Stimulated activated CD4-positive, alpha-beta T cell treated with anti-CD3 and anti-CD28 coated beads, TNF-alpha, amount 100 ng/mL, for 4 hours (primary cell): ENCODE measurements around the gene HOXD12.

Experiments used
- DNase-seq, 3 experiments: peaks; one replicate each; pipeline ENCODE4 v3.0.0-alpha.2; 2020; ENCODE audit warnings: low read depth in 3 of 3

Gene HOXD12

GRCh38 chr2:176080540-176081375 is 18.8 kb upstream of the HOXD12 start:
- DNase-seq: no peak

- no peak for DNase-seq
Observed at GRCh38 chr2:176081376-176081836, 18.2 kb upstream of the HOXD12 start.

- no peak for DNase-seq
Observed at GRCh38 chr2:176081837-176082524, 17.6 kb upstream of the HOXD12 start.

GRCh38 chr2:176082525-176082823 is 17.1 kb upstream of the HOXD12 start:
- DNase-seq: no peak

GRCh38 chr2:176082824-176083751 is 16.5 kb upstream of the HOXD12 start:
- no peak for DNase-seq

- no peak for DNase-seq
Observed at GRCh38 chr2:176083796-176084261, 15.8 kb upstream of the HOXD12 start, which contains the start of gene EVX2. TSS of gene EVX2 (minus strand) at chr2:176083962. CDS start at chr2:176083776, 186 bp downstream.

GRCh38 chr2:176084611-176085119 is 14.9 kb upstream of the HOXD12 start:
- no peak for DNase-seq

- no peak for DNase-seq
Observed at GRCh38 chr2:176085120-176085788, 14.3 kb upstream of the HOXD12 start.

- DNase-seq: no peak
Observed at GRCh38 chr2:176085861-176086771, 13.5 kb upstream of the HOXD12 start.

- no peak for DNase-seq
Observed at GRCh38 chr2:176087330-176088047, 12.1 kb upstream of the HOXD12 start.

GRCh38 chr2:176088048-176088936 is 11.3 kb upstream of the HOXD12 start:
- DNase-seq: no peak

- DNase-seq: no peak
Observed at GRCh38 chr2:176088937-176089842, 10.4 kb upstream of the HOXD12 start.

GRCh38 chr2:176089843-176090395 is 9.7 kb upstream of the HOXD12 start:
- no peak for DNase-seq

GRCh38 chr2:176090862-176091261 is 8.7 kb upstream of the HOXD12 start:
- DNase-seq: no peak

GRCh38 chr2:176091329-176092258 is 8.0 kb upstream of the HOXD12 start:
- DNase-seq: no peak
